Stimulated activated CD4-positive, alpha-beta T cell treated with anti-CD3 and anti-CD28 coated beads, Interleukin-1b, Interleukin-23, amount 100 ng/mL, for 48 hours (primary cell): Measurements from ENCODE around the gene BLCAP.
"Not testable (repeated sequence)": the region's sequence is repeated elsewhere in the genome, so short reads cannot be mapped to it uniquely, and the experiment has no call there.

Experiments used
- DNase-seq: peaks from one replicate; pipeline ENCODE4 v3.0.0-alpha.2; 2020

BLCAP gene, protein sequence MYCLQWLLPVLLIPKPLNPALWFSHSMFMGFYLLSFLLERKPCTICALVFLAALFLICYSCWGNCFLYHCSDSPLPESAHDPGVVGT

DNA sequence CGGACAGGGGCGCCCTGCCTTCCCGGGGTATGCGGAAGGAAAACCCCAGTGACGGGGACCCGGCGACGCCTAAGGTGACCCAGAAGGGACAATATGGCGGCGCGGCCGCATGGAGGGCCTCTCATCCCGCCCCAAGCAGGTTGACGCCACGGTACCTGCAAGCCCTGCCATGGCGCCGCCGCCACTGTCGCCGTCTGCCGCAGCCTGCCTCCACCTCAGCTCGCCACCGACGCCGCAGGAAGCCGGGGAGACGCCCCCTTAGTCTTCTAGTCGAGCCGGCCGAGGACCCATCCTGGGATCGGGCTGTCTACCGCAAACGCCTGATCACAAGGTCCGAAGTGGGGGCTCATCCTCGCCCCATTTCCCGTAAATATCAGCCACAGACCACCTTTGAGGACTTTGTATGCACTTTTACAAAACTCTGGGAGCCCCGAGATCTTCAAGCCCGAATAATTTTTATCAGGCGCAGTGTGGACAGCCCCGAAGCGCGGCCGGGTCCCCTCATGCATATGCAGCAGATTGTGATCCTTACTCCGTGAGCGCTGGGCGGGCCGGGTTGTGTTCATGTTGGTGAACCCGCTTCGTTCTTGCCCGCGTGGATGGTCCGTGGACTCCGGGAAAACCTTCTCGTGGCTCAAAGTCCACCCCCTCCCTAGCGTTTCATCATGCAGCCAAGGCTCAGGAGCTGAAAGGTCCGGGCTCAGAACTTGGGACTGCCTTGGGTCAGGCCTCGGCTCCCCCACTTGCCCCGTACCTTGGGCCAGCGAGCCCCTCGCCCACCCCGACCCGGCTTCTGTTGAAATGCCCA lies at the start of gene BLCAP:
Gene BLCAP, minus strand, starts transcription at position 239 of the 808 bp plus-strand sequence. CDS start 8,702 bp downstream, outside the sequence.
- peak; percentile 91 for DNase-seq

- not testable (repeated sequence) for DNase-seq
These were observed 49.8 kb upstream of the BLCAP start for GRCh38 chr20:37577436-37577835.

DNA sequence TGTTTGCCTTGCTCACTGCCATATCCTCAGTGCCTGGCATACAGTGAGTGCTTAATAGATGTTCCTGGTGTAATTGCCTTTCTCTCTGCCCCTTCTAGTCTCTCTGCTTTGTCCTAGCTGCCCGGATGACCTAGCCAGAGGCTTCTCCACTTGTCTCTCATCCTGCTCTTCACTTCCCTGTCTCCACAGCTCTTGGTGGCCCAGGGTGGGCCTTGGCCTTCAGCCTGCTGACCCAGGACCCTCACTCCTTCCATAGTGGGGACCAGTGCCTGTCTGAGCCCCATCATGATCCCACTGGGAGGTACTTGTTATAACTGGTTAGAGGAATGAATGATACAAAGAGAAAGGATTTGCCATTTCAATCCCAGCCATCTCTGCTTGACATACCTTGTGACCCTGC lies 49.2 kb upstream of the BLCAP start:
- DNase-seq: no peak

DNA sequence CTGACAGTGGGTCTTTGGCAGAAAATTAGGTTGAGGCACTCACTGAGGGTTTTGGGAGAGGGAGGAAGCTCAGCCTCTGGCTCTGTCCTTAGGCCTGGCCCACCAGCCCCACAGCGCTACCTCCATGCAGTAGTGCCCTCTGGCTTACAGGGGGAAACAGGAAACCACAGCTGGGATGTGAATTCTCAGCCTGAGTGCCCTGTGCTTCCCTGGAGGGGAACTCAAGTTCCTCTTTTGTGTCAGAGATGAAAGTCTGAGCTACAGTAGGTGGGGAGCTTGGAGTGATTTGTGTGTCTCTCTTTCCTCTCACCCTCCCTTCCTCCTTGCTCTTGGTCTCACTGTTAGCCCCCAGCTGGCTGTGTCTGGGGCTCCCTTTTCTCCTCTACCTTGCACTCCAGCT lies 48.2 kb upstream of the BLCAP start:
- DNase-seq: no peak

- no peak for DNase-seq
These were observed 46.7 kb upstream of the BLCAP start for GRCh38 chr20:37574199-37574890.

DNA sequence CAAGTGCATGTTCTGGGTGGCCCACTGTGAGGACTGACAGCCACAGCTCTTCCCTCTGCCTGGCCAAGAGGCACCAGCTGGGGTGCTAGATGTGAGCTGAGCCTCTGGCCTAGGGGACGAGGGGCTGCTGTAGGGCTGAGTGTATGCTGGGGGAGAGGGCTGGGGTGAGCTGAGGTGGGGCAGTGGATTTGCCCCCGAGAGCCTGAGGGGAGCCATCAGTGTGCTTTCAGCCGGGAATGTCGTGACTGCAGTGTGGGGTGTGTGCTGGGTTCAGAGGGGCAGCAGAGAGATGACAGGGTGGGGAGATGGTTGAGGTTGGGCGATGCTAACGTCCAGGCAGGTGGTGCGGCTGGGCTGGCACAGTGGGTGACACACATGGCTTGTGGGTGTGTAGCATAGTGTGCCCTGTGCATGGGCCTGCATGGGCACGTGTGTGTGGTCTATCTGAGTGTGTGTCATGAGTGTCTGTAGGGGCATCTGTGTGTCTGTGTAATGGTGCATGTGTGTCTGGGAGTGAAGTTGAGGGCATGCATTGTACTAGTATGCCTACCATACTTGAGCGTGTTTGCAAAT lies 46.0 kb upstream of the BLCAP start:
- DNase-seq: no peak

GRCh38 chr20:37571033-37571432 lies 43.4 kb upstream of the BLCAP start:
- DNase-seq: no peak

- no peak for DNase-seq
These were observed 42.7 kb upstream of the BLCAP start for GRCh38 chr20:37570419-37570818.

DNA sequence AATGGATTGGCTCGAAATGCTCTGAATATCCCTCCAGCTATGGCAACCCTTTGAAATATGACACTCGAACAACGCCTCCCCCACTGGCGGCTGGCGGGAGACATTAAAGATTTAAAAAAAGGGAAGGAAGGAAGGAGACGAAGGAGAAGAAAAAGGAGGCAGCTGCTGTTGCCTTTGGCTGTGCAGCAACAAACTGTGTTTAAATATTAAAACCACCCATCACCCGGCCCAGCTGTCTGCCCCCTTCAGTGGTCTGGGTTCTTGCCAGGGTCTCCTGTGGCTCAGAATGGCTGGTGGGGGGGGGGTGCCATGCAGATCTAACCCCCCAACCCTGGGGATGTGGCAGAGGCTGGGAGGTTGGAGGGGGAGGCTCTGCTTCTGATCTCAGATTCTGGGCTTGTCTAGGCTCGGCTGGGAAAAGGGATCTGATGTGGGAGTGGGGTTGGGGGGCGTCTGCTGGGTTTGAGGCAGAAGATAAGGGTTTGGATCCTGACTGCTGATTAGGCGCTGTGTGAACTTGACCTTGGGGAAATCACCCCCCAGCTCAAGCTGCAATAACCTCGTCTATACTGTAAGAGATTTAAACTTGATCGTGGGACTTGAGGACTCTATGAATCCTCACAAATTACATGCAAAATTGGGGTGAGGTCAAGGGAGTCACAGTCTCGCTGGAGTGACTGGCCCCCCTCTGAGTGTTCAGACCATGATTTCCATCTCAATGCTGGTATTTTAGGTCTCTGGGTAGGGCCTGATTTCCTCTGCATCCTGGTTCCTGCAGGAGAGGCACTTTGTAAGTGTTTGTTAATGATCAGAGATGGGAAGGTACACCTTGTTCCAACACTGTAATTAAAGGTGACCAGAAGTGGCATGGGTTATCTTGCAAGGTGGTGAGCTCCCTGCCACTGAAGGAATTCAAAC lies 40.3 kb upstream of the BLCAP start:
- no peak for DNase-seq

DNA sequence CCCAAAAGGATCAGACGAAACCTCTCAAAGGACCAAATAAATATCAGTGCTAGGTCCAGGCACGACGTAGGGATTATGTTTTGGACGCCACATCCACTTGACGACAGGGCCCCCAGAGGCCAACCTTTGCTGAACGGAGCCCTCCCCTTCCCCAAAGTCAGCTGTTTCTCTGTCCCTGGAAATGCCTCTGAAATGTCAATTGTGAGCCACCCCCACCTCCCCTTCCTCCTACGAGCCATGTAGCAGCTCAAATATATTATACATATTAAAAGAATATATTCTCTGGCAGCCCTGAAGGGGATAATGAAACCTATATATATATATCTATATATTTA lies 39.6 kb upstream of the BLCAP start:
- DNase-seq: no peak

GRCh38 chr20:37566590-37567330 lies 39.1 kb upstream of the BLCAP start:
- DNase-seq: no peak

DNA sequence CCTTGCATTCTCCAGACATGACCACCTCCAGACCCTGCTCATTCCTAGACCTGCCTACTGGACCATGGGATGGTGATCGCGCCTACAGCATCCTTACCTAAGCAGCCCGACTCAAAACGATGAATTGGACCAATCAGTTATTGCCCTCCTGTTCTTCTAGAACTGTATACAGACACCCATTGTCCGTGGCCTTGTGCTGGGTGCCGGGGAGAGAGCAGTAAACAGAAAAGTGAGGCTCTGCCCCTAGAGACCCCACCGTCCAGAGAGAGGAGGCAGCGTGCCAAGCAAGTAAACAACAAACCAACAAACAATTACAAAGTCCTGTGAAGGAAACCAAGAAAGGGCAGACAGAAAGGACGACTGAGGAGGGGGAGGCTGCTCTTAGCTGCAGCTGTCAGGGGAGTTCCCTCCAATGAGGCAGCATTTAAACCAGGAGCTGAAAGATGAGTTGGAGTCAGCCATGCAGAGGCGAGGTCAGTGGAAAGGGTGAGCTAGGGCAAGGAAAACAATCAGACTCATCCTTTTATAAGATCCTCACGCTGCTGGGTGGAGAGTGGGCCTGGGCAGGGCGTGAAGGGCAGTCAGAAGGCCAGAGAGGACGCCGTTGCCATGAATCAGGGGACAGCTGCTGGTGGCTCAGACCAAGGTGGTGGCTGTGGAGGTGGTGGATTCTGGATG lies 37.6 kb upstream of the BLCAP start:
- DNase-seq: no peak

DNA sequence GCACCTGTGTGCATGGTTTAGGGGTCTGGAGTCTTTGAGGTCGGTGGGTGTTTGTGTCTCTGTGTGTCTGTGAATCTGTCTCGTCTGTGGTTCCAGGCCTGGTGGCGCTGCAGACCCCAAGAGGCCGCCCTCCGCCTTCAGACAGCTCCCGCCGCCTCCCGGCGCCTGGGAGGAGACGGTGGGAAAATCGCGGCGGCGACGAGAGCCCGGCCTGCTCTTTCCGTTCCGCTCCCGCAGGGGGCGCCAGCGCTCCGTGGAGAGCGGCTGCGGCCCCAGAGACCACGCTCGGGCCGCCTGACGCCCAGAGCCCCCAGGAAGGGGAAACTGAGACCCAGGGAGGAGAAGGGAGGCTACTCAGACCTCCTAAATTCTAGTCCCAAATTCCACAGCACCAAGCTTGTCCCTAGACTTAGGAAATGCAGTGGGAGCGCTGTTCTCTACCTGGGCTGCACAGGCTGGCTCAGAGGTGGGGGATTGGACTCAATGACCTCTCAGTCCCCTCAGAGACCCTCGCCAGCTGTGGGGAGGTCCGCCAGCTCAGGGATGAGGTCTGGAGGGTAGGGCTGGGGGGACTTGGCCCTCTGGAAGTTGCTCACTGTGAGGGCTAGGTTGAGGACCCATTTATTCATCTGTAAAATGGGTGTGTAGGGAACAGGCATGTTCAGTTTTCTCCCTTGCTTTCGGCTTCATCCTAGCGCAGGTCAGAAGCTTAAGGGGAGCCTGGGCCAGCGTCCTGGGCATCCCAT lies 36.9 kb upstream of the BLCAP start:
- peak; percentile 24 for DNase-seq

DNA sequence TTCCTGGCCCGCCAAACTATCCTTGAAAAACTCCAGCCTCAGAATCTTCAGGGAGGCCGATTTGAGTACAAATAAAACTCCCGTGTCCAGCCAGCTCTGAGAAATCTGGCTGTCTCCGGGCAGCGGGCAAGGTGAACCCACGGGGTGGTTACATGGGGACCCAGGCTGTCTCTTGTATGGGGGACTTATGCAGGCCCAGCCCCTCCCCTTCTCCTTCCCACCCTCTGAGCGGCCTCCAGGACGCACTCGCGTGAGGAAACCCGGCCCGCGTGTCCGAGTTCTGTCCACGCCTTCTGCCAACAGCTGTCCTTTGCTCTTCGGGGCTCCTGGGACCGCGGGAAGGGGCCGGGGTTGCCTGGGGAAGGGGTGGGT lies 36.3 kb upstream of the BLCAP start:
- DNase-seq: no peak

DNA sequence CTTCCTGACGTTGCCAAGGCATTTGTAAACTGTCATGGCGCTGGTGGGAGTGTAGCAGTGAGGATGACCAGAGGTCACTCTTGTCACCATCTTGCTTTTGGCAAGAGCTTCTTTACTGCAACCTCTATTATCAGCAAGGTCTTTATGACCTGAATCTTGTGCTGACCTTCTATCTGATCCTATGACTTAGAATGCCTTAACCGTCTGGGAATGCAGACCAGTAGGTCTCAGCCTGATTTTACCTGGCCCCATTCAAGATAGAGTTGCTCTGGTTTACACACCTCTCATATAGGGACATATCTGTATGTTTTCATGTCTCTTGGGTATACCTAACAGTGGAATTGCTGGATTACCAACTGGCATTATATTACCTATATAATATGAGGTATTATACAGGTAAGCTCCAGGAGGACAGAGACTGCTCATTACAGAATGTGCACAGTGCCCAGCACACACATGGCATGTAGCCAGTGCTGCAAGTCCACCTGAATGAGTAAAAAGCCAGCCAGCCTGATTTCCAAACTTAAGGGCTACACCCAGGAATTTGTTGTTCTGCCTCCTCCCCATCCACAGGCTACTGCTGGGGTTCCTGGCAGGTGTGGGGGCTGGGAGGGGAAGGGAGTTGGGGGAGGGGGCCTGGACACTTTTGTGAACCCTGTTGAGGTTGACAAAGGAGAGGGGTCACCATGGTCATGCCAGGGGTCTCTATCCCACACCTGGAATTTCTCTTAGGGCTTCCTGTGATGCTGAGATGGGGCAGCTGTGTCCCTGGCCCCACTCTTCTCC lies 35.2 kb upstream of the BLCAP start:
- DNase-seq: no peak

DNA sequence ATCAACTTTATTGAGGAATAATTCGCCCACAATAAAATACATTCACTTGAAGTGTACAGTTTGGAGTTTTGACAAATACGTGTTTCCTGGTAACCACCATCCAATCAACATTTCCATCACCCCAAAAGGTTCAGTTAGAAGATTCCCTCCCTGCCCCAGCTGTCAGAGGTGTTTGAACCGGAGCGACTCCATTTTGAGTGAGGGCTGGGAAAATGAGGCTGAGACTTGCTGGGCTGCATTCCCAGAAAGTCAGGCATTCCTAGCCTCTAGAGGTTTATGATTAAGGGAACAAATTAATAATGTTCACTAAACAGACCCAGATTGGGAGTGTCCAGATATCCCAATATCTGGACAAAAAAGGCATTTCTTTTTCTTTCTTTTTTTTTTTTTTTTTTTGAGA lies 33.0 kb upstream of the BLCAP start:
- DNase-seq: no peak

GRCh38 chr20:37559312-37560027 lies 31.8 kb upstream of the BLCAP start:
- no peak for DNase-seq

DNA sequence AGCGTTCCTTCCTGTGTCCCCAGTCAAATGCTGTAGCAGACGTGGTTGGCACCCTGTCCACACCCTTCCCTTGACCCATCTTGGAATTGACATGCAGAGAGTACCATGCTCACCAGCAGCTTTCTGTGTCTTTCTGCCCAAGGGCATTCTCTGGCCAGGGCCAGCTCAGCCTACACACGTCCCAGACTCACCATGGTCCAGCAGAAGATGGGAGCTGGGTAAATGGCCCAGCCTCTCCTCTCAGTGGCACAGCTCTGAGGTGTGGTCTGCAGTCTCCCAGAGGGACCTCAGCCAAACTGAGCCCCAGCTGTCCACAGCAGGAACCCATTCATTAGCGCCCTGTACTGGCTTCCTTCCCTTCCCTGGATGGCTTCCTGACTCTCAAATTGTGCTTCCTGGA lies 31.1 kb upstream of the BLCAP start:
- no peak for DNase-seq

GRCh38 chr20:37558306-37558705 lies 30.6 kb upstream of the BLCAP start:
- no peak for DNase-seq
